Measurements from ENCODE around the gene PWP2. TPM values are rescaled to one million over a fixed set of nuclear protein-coding genes. Genes with fewer than 3 reads are reported as not detected.
"Not testable (repeated sequence)": the region's sequence is repeated elsewhere in the genome, so short reads cannot be mapped to it uniquely, and the experiment has no call there.

PWP2 gene
- total and polyA plus RNA-seq, 4 donors: 3.8 to 18.2 (median 9.5) TPM; not detected in 1

- ATAC-seq (ENCODE audit: low FRiP score); H3K4me3 ChIP-seq (ENCODE audit: low read length in 2 of 2); H3K4me1 ChIP-seq (ENCODE audit: control insufficient read depth in 1 of 2, insufficient read depth in 2 of 2, low read length in 2 of 2); H3K36me3 ChIP-seq (ENCODE audit: control insufficient read depth in 1 of 2, insufficient read depth in 2 of 2, low read length in 1 of 2); intact Hi-C loops (cut with DNase I); H3K27me3 ChIP-seq (ENCODE audit: control insufficient read depth in 1 of 2, insufficient read depth in 2 of 2, low read length in 1 of 2); DNase-seq; H3K27ac ChIP-seq (ENCODE audit: low read depth in 1 of 2, low read length in 2 of 2); H3K9me3 ChIP-seq (ENCODE audit: control insufficient read depth, low read length): not testable (repeated sequence)
- WGBS, 2 donors: no CpG with 5 or more reads among the region's 21 CpGs
Measured at GRCh38 chr21:44153214-44153888, 46.2 kb downstream of the PWP2 start.

- H3K4me1 ChIP-seq (ENCODE audit: control insufficient read depth in 1 of 2, insufficient read depth in 2 of 2, low read length in 2 of 2); H3K27me3 ChIP-seq (ENCODE audit: control insufficient read depth in 1 of 2, insufficient read depth in 2 of 2, low read length in 1 of 2); H3K4me3 ChIP-seq (ENCODE audit: low read length in 2 of 2); intact Hi-C loops (cut with DNase I); ATAC-seq (ENCODE audit: low FRiP score); H3K9me3 ChIP-seq (ENCODE audit: control insufficient read depth, low read length); H3K36me3 ChIP-seq (ENCODE audit: control insufficient read depth in 1 of 2, insufficient read depth in 2 of 2, low read length in 1 of 2); H3K27ac ChIP-seq (ENCODE audit: low read depth in 1 of 2, low read length in 2 of 2): not testable (repeated sequence)
- DNase-seq: peak; percentile 22 to 42
- 92 to 97% methylated on average over 5 to 9 of the region's 17 CpGs for WGBS, 2 donors
Measured at GRCh38 chr21:44153889-44154228, 46.7 kb downstream of the PWP2 start.

DNA sequence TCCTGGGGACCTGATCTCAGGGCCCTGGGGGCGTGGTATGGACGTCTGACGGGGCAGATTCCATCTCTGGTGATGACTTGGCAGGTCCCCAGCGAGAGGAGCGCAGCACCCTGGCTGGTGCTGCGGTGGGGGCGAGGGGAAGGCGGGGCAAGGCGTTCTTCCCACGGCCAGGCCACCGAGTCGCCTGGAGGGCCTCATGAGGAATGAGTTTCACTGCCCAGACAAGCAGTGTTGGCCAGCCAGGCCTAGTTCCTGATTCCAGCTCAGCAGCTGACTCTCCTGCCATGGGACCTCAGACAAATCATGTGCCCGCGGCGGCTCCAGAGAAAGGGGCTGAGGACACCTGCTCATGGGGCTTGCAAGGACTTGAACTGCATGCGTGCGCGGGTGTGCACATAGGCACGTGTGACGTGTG is 47.6 kb downstream of the PWP2 start:
- H3K27ac ChIP-seq (ENCODE audit: low read depth in 1 of 2, low read length in 2 of 2); H3K27me3 ChIP-seq (ENCODE audit: control insufficient read depth in 1 of 2, insufficient read depth in 2 of 2, low read length in 1 of 2); H3K4me3 ChIP-seq (ENCODE audit: low read length in 2 of 2); DNase-seq; H3K4me1 ChIP-seq (ENCODE audit: control insufficient read depth in 1 of 2, insufficient read depth in 2 of 2, low read length in 2 of 2); H3K9me3 ChIP-seq (ENCODE audit: control insufficient read depth, low read length); intact Hi-C loops (cut with DNase I); H3K36me3 ChIP-seq (ENCODE audit: control insufficient read depth in 1 of 2, insufficient read depth in 2 of 2, low read length in 1 of 2): not testable (repeated sequence)
- WGBS, 2 donors: no CpG with 5 or more reads among the region's 20 CpGs
- ATAC-seq (ENCODE audit: low FRiP score): peak; percentile 88

DNA sequence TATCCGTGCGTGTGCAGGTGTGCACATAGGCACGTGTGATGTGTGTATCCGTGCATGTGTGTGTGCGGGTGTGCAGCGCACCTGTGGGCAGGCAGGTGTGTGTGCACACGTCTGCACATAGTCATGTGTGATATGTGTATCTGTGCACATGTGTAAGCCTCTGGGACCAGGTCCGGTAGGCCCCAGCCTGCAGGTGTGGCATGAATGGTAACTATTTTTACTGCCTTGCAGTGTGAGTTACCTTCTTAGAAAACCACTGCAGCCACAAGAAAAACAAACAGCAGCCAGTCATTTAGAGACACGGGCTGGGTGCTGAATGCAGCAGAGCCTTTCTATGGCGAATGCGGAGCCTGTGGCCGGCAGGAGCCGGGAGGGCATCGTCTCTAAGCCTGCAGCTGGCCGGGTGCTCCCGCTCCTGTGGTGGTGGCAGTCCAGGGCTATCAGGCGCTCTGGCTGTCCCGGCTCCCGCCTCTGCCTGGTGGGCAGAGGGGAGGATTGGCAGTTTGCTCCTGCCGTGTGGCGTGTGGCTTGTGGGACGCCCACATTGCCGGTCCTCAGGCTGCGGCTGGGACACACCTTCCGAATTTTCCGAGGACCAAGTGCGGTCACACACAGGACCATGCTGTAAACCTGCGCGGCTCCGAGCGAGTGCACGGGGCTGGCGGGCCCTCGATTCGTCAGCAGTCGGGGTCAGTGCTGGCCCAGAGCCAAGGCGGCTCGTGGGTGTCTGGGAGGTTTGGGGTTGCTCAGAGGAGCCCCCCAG is 48.2 kb downstream of the PWP2 start:
- DNase-seq; H3K27ac ChIP-seq (ENCODE audit: low read depth in 1 of 2, low read length in 2 of 2); H3K9me3 ChIP-seq (ENCODE audit: control insufficient read depth, low read length); H3K36me3 ChIP-seq (ENCODE audit: control insufficient read depth in 1 of 2, insufficient read depth in 2 of 2, low read length in 1 of 2); H3K4me1 ChIP-seq (ENCODE audit: control insufficient read depth in 1 of 2, insufficient read depth in 2 of 2, low read length in 2 of 2); H3K4me3 ChIP-seq (ENCODE audit: low read length in 2 of 2); ATAC-seq (ENCODE audit: low FRiP score); intact Hi-C loops (cut with DNase I); H3K27me3 ChIP-seq (ENCODE audit: control insufficient read depth in 1 of 2, insufficient read depth in 2 of 2, low read length in 1 of 2): not testable (repeated sequence)
- no CpG with 5 or more reads among the region's 38 CpGs for WGBS, 2 donors

DNA sequence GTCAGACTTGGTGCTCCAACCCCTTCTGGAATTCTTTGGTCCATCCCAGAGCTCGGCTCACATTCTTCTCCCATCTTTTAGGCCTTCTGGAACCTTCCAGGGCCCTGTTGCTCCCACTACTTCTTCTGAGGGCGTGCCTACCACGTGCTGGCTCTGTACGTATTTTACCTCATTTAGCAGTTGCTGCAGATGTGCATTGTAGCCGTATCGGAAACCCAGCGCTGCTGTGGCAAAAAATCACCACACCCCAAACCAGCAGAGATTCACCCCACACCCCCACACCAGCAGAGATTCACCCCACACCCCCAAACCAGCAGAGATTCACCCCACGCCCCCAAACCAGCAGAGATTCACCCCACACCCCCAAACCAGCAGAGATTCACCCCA is 48.8 kb downstream of the PWP2 start:
- H3K27me3 ChIP-seq (ENCODE audit: control insufficient read depth in 1 of 2, insufficient read depth in 2 of 2, low read length in 1 of 2); intact Hi-C loops (cut with DNase I); H3K27ac ChIP-seq (ENCODE audit: low read depth in 1 of 2, low read length in 2 of 2); ATAC-seq (ENCODE audit: low FRiP score); H3K4me3 ChIP-seq (ENCODE audit: low read length in 2 of 2); H3K36me3 ChIP-seq (ENCODE audit: control insufficient read depth in 1 of 2, insufficient read depth in 2 of 2, low read length in 1 of 2); H3K4me1 ChIP-seq (ENCODE audit: control insufficient read depth in 1 of 2, insufficient read depth in 2 of 2, low read length in 2 of 2); DNase-seq; H3K9me3 ChIP-seq (ENCODE audit: control insufficient read depth, low read length): not testable (repeated sequence)
- no CpG with 5 or more reads among the region's 8 CpGs for WGBS, 2 donors

DNA sequence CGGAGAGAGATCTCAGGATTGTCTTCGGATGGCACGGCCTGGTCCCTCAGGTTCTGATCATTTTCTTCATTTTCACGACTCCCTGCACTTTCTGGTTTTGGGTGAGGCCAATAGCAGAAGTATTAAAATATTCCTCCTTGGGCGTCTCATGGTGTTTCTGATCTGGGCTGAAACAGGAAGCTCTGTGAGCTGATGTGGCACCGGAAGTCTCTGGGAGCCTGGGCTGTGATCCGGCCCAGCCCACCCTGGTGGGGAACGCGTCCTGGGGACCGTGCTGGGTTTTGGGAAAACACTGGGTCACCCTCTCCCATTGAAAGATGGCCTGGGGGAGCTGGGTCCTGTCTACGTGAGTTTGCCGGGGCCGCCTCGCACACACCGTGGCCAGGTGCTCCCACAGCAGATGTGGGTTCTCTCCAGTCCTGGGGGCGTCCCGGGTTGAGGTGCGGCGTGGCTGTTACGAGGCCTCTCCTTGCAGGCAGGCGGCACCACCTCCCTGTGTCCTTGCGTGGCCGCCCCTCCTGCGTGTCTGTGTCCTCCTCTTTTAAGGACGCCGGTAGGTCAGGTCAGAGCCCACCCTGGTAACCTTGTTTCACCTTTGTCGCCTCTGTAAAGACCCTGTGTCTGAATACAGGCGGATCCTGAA is 50.4 kb downstream of the PWP2 start:
- H3K27ac ChIP-seq (ENCODE audit: low read depth in 1 of 2, low read length in 2 of 2); H3K27me3 ChIP-seq (ENCODE audit: control insufficient read depth in 1 of 2, insufficient read depth in 2 of 2, low read length in 1 of 2); ATAC-seq (ENCODE audit: low FRiP score); H3K36me3 ChIP-seq (ENCODE audit: control insufficient read depth in 1 of 2, insufficient read depth in 2 of 2, low read length in 1 of 2); intact Hi-C loops (cut with DNase I); DNase-seq; H3K4me3 ChIP-seq (ENCODE audit: low read length in 2 of 2); H3K4me1 ChIP-seq (ENCODE audit: control insufficient read depth in 1 of 2, insufficient read depth in 2 of 2, low read length in 2 of 2); H3K9me3 ChIP-seq (ENCODE audit: control insufficient read depth, low read length): not testable (repeated sequence)
- WGBS, 2 donors: no CpG with 5 or more reads among the region's 28 CpGs

DNA sequence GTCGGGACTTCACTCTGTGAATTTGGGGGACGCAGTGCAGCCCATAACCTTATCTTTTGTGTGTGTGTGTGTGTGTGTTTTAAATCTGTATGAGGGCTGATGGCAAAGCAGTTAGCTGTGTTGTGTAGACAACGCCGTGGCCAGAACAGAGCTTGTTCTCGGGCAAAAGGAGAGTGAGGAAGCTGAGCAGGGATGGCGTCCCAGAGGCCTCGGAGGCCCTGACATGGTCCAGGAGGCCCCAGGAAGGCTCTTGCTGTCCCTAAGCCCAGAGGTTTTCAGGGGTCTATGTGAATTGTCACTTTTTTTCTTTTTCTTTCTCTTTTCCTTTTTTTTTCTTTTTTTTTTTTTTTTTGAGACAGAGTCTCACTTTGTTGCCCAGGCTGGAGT is 50.9 kb downstream of the PWP2 start:
- H3K4me1 ChIP-seq (ENCODE audit: control insufficient read depth in 1 of 2, insufficient read depth in 2 of 2, low read length in 2 of 2); H3K27ac ChIP-seq (ENCODE audit: low read depth in 1 of 2, low read length in 2 of 2); H3K36me3 ChIP-seq (ENCODE audit: control insufficient read depth in 1 of 2, insufficient read depth in 2 of 2, low read length in 1 of 2); H3K4me3 ChIP-seq (ENCODE audit: low read length in 2 of 2); H3K9me3 ChIP-seq (ENCODE audit: control insufficient read depth, low read length); DNase-seq; ATAC-seq (ENCODE audit: low FRiP score); intact Hi-C loops (cut with DNase I); H3K27me3 ChIP-seq (ENCODE audit: control insufficient read depth in 1 of 2, insufficient read depth in 2 of 2, low read length in 1 of 2): not testable (repeated sequence)
- no CpG with 5 or more reads among the region's 7 CpGs for WGBS, 2 donors

GRCh38 chr21:44159349-44160297 is 52.4 kb downstream of the PWP2 start:
- DNase-seq: peak; percentile 1 to 3
- H3K4me3 ChIP-seq (ENCODE audit: low read length in 2 of 2): not testable (repeated sequence)
- peak; percentile 38 for ATAC-seq (ENCODE audit: low FRiP score)

More at GRCh38 chr21:44159349-44160297, 52.4 kb downstream of the PWP2 start:
- H3K27ac ChIP-seq (ENCODE audit: low read depth in 1 of 2, low read length in 2 of 2); H3K9me3 ChIP-seq (ENCODE audit: control insufficient read depth, low read length); H3K36me3 ChIP-seq (ENCODE audit: control insufficient read depth in 1 of 2, insufficient read depth in 2 of 2, low read length in 1 of 2); H3K4me1 ChIP-seq (ENCODE audit: control insufficient read depth in 1 of 2, insufficient read depth in 2 of 2, low read length in 2 of 2); H3K27me3 ChIP-seq (ENCODE audit: control insufficient read depth in 1 of 2, insufficient read depth in 2 of 2, low read length in 1 of 2); intact Hi-C loops (cut with DNase I): not testable (repeated sequence)
- 89% methylated on average over 3 of the region's 30 CpGs; no CpG with 5 or more reads in 1 of the 2 donors for WGBS, 2 donors
